ENCODE measurements around the gene MYH4.

DNA sequence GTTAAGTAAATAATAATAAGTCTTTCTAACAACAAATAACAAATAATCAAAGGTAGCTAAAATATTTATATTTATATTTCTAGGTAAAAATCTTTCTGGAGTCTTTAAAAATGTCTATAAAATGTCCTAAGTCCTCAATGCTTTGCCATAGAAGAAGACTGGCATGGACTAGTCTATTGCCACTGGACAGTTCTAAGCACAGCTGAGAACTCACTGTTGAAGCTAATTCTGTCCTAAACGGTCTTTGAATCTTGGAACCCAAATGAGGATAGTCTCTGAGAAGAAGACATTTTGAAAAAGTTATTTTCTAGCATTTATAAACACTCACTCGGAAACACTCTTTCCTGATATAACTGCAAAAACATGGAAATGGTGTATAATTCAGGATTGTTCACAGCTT lies 48.1 kb downstream of the MYH4 start:
- TF ChIP-seq NR3C1 (CRISPR knock-in tag; conservative IDR thresholded peaks at IDR 0.05; ENCODE audit: low read depth) (no peak), FOXJ3 (CRISPR knock-in tag; IDR thresholded peaks at IDR 0.05; ENCODE audit: borderline replicate concordance) (no peak), NFYB (CRISPR knock-in tag; conservative IDR thresholded peaks at IDR 0.05; ENCODE audit: low read depth) (no peak), TEAD1 (CRISPR knock-in tag; IDR thresholded peaks at IDR 0.05) (no peak)
- TF ChIP-seq, protein P1, sequence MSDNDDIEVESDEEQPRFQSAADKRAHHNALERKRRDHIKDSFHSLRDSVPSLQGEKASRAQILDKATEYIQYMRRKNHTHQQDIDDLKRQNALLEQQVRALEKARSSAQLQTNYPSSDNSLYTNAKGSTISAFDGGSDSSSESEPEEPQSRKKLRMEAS (CRISPR knock-in tag; IDR thresholded peaks at IDR 0.05), result no peak
- TF ChIP-seq, protein P2, sequence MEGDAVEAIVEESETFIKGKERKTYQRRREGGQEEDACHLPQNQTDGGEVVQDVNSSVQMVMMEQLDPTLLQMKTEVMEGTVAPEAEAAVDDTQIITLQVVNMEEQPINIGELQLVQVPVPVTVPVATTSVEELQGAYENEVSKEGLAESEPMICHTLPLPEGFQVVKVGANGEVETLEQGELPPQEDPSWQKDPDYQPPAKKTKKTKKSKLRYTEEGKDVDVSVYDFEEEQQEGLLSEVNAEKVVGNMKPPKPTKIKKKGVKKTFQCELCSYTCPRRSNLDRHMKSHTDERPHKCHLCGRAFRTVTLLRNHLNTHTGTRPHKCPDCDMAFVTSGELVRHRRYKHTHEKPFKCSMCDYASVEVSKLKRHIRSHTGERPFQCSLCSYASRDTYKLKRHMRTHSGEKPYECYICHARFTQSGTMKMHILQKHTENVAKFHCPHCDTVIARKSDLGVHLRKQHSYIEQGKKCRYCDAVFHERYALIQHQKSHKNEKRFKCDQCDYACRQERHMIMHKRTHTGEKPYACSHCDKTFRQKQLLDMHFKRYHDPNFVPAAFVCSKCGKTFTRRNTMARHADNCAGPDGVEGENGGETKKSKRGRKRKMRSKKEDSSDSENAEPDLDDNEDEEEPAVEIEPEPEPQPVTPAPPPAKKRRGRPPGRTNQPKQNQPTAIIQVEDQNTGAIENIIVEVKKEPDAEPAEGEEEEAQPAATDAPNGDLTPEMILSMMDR (IDR thresholded peaks at IDR 0.05), result no peak
- TF ChIP-seq, protein P3, sequence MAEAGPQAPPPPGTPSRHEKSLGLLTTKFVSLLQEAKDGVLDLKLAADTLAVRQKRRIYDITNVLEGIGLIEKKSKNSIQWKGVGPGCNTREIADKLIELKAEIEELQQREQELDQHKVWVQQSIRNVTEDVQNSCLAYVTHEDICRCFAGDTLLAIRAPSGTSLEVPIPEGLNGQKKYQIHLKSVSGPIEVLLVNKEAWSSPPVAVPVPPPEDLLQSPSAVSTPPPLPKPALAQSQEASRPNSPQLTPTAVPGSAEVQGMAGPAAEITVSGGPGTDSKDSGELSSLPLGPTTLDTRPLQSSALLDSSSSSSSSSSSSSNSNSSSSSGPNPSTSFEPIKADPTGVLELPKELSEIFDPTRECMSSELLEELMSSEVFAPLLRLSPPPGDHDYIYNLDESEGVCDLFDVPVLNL (CRISPR knock-in tag; IDR thresholded peaks at IDR 0.05; ENCODE audit: borderline replicate concordance, low read depth), result no peak
- TF ChIP-seq, protein P4, sequence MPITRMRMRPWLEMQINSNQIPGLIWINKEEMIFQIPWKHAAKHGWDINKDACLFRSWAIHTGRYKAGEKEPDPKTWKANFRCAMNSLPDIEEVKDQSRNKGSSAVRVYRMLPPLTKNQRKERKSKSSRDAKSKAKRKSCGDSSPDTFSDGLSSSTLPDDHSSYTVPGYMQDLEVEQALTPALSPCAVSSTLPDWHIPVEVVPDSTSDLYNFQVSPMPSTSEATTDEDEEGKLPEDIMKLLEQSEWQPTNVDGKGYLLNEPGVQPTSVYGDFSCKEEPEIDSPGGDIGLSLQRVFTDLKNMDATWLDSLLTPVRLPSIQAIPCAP (CRISPR knock-in tag; IDR thresholded peaks at IDR 0.05), result no peak

Measured in WTC11 (cell line).